Measurements from ENCODE around the gene LAMA1.

GRCh38 chr18:7094427-7094826 is 23.2 kb downstream of the LAMA1 start:
- TF ChIP-seq, protein P1, sequence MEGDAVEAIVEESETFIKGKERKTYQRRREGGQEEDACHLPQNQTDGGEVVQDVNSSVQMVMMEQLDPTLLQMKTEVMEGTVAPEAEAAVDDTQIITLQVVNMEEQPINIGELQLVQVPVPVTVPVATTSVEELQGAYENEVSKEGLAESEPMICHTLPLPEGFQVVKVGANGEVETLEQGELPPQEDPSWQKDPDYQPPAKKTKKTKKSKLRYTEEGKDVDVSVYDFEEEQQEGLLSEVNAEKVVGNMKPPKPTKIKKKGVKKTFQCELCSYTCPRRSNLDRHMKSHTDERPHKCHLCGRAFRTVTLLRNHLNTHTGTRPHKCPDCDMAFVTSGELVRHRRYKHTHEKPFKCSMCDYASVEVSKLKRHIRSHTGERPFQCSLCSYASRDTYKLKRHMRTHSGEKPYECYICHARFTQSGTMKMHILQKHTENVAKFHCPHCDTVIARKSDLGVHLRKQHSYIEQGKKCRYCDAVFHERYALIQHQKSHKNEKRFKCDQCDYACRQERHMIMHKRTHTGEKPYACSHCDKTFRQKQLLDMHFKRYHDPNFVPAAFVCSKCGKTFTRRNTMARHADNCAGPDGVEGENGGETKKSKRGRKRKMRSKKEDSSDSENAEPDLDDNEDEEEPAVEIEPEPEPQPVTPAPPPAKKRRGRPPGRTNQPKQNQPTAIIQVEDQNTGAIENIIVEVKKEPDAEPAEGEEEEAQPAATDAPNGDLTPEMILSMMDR (IDR thresholded peaks at IDR 0.05; ENCODE audit: low read length), result no peak
- TF ChIP-seq EZH2 (optimal IDR thresholded peaks at IDR 0.05; ENCODE audit: low read depth, low read length), result no peak

Data from MM.1S (cell line).